IPS-18c (cell line): ENCODE measurements around the gene RYR1.

Experiments used
- H3K4me3 ChIP-seq: 2 replicates; pipeline ENCODE4 v1.7.0; 2013; ENCODE audit warnings: low read depth, mild to moderate bottlenecking, low read length, moderate library complexity; ENCODE audit not compliant: insufficient read depth
- H3K9me3 ChIP-seq: one replicate; pipeline ENCODE4 v1.6.1; 2013; ENCODE audit warnings: mild to moderate bottlenecking, low read length, moderate library complexity; ENCODE audit not compliant: control insufficient read depth, insufficient read depth

Gene RYR1

GRCh38 chr19:38433268-38433733 lies at the start of gene RYR1:
Gene RYR1 (plus strand): TSS chr19:38433691. CDS start chr19:38433830, 139 bp downstream.
- no peaks in the 10 kb centered on the region for H3K9me3 ChIP-seq
- H3K4me3 ChIP-seq: peak within 1 kb of the TSS; percentile 41

GRCh38 chr19:38383743-38384142 lies 49.7 kb upstream of the RYR1 start:
- H3K9me3 ChIP-seq: no peaks in the 10 kb centered on the region
- H3K4me3 ChIP-seq: no peak overlapping the region

GRCh38 chr19:38384209-38385027 lies 49.1 kb upstream of the RYR1 start:
- no peaks in the 10 kb centered on the region for H3K9me3 ChIP-seq
- no peak overlapping the region for H3K4me3 ChIP-seq

GRCh38 chr19:38385057-38385803 lies 48.3 kb upstream of the RYR1 start:
- no peak overlapping the region; the same call in 1 of the 2 replicates for H3K4me3 ChIP-seq
- H3K9me3 ChIP-seq: no peaks in the 10 kb centered on the region

GRCh38 chr19:38385804-38386257 lies 47.7 kb upstream of the RYR1 start:
- Histone ChIP-seq H3K4me3 (peak overlapping the region; percentile 87; the same call in 1 of the 2 replicates), H3K9me3 (no peaks in the 10 kb centered on the region)

GRCh38 chr19:38386300-38386970 lies 47.1 kb upstream of the RYR1 start:
- Histone ChIP-seq H3K4me3 (peak overlapping the region; percentile 87; the same call in 1 of the 2 replicates), H3K9me3 (no peaks in the 10 kb centered on the region)

- Histone ChIP-seq H3K9me3 (no peaks in the 10 kb centered on the region), H3K4me3 (peak overlapping the region; percentile 87)
These were observed 46.4 kb upstream of the RYR1 start for GRCh38 chr19:38386971-38387549.

- Histone ChIP-seq H3K4me3 (peak within 1 kb of the TSS; percentile 87), H3K9me3 (no peaks in the 10 kb centered on the region)
These were observed 45.7 kb upstream of the RYR1 start, which contains the start of gene GGN for GRCh38 chr19:38387550-38388348. Gene GGN (minus strand): TSS chr19:38388034. CDS start chr19:38387261, 773 bp downstream.

- Histone ChIP-seq H3K9me3 (no peaks in the 10 kb centered on the region), H3K4me3 (peak within 1 kb of the TSS; percentile 87)
These were observed 45.0 kb upstream of the RYR1 start, which contains the start of gene SPRED3 for GRCh38 chr19:38388349-38389100. Gene SPRED3 (plus strand): TSS chr19:38388697. CDS start chr19:38390303, 1,606 bp downstream.

- H3K4me3 ChIP-seq: peak overlapping the region; percentile 87
- H3K9me3 ChIP-seq: no peaks in the 10 kb centered on the region
These were observed 44.2 kb upstream of the RYR1 start for GRCh38 chr19:38389101-38389925.

- H3K4me3 ChIP-seq: peak overlapping the region; percentile 87
- H3K9me3 ChIP-seq: no peaks in the 10 kb centered on the region
These were observed 43.2 kb upstream of the RYR1 start for GRCh38 chr19:38389957-38390924.

GRCh38 chr19:38391911-38392464 lies 41.5 kb upstream of the RYR1 start:
- Histone ChIP-seq H3K4me3 (no peak overlapping the region), H3K9me3 (no peaks in the 10 kb centered on the region)

- Histone ChIP-seq H3K4me3 (peak overlapping the region; percentile 3; the same call in 1 of the 2 replicates), H3K9me3 (no peaks in the 10 kb centered on the region)
These were observed 40.7 kb upstream of the RYR1 start for GRCh38 chr19:38392707-38393308.
